ENCODE data around the gene COL4A6.

The COL4A6 gene

DNA sequence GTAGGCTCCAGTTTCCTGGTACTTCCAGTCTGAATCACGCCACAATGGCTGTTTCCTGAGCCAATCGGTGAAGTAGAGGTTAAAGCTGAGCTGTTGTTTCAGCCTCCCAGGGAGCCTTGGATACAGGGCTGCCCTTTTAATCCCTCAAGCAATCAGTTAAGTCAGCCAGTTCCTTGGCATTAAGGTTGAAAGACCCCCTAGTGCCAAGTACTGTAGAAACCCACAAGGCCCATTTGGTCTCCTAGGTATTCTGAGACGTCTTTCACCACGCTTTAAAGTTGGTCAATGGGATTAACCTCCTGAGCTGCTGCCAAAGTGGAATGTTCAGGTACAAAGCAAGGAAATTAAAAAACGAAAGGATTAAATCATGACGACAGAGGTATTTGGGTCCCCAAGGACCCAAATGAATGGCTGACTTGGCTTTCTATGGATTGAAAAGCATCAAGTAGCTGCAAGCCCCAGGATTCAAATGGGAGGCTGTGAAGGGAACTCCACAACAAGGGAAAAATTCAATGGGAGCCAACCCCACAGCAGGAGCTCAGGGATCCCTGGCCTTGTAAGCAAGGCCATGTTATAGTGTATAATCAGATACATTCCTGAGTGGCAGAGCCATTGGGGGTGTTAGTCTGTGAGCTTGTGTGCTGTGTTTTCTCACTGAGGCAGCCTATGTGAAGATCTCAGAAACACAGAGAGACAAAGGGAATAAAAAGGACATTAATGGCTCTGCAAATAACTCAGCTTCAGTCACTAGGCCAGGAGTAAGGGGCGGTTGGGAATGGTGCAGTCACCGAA lies 260.7 kb downstream of the COL4A6 start:
- TF ChIP-seq TAF1 (IDR thresholded peaks at IDR 0.05; ENCODE audit: low read depth) (no peak), RAD21 (IDR thresholded peaks at IDR 0.05; ENCODE audit: low read depth) (no peak), CREB1 (IDR thresholded peaks at IDR 0.05; ENCODE audit: low read depth) (no peak), FOXM1 (IDR thresholded peaks at IDR 0.05; ENCODE audit: borderline replicate concordance, low read depth) (no peak), YY1 (IDR thresholded peaks at IDR 0.05; ENCODE audit: low read depth) (no peak), TCF12 (IDR thresholded peaks at IDR 0.05; ENCODE audit: low read depth) (no peak)
- TF ChIP-seq, protein P1, sequence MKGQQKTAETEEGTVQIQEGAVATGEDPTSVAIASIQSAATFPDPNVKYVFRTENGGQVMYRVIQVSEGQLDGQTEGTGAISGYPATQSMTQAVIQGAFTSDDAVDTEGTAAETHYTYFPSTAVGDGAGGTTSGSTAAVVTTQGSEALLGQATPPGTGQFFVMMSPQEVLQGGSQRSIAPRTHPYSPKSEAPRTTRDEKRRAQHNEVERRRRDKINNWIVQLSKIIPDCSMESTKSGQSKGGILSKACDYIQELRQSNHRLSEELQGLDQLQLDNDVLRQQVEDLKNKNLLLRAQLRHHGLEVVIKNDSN (IDR thresholded peaks at IDR 0.05), result no peak
- TF ChIP-seq, protein P2, sequence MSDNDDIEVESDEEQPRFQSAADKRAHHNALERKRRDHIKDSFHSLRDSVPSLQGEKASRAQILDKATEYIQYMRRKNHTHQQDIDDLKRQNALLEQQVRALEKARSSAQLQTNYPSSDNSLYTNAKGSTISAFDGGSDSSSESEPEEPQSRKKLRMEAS (IDR thresholded peaks at IDR 0.05), result no peak

DNA sequence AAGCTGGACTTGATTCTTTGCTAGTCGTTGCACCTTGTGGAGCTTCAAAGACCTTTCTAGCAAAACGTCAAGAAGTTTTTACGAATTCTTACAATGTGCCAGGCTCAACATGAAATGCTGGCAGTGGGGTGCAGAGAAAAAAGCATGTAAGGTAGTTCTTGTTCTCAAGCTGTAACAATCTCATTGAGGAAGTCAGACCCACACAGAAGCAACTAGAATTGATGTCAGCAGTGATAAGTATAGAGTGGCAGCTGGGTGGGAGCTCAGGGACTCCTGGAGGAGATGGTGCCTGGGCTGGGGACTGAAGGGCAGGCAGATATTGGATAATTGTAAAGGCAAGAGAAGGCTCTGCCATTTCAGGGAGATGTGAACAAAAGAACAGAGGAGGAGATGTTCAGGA lies 264.3 kb downstream of the COL4A6 start:
- TF ChIP-seq RAD21 (IDR thresholded peaks at IDR 0.05; ENCODE audit: low read depth) (no peak), CREB1 (IDR thresholded peaks at IDR 0.05; ENCODE audit: low read depth) (no peak), FOXM1 (IDR thresholded peaks at IDR 0.05; ENCODE audit: borderline replicate concordance, low read depth) (no peak), TEAD4 (IDR thresholded peaks at IDR 0.05) (no peak), TCF12 (IDR thresholded peaks at IDR 0.05; ENCODE audit: low read depth) (no peak), EP300 (IDR thresholded peaks at IDR 0.05; ENCODE audit: borderline replicate concordance) (no peak), CEBPB (IDR thresholded peaks at IDR 0.05) (no peak), TAF1 (IDR thresholded peaks at IDR 0.05; ENCODE audit: low read depth) (no peak), ZBTB7A (IDR thresholded peaks at IDR 0.05; ENCODE audit: low read depth) (no peak), EGR1 (IDR thresholded peaks at IDR 0.05) (no peak), YY1 (IDR thresholded peaks at IDR 0.05; ENCODE audit: low read depth) (no peak), NFIC (IDR thresholded peaks at IDR 0.05) (no peak)
- TF ChIP-seq, protein P3, sequence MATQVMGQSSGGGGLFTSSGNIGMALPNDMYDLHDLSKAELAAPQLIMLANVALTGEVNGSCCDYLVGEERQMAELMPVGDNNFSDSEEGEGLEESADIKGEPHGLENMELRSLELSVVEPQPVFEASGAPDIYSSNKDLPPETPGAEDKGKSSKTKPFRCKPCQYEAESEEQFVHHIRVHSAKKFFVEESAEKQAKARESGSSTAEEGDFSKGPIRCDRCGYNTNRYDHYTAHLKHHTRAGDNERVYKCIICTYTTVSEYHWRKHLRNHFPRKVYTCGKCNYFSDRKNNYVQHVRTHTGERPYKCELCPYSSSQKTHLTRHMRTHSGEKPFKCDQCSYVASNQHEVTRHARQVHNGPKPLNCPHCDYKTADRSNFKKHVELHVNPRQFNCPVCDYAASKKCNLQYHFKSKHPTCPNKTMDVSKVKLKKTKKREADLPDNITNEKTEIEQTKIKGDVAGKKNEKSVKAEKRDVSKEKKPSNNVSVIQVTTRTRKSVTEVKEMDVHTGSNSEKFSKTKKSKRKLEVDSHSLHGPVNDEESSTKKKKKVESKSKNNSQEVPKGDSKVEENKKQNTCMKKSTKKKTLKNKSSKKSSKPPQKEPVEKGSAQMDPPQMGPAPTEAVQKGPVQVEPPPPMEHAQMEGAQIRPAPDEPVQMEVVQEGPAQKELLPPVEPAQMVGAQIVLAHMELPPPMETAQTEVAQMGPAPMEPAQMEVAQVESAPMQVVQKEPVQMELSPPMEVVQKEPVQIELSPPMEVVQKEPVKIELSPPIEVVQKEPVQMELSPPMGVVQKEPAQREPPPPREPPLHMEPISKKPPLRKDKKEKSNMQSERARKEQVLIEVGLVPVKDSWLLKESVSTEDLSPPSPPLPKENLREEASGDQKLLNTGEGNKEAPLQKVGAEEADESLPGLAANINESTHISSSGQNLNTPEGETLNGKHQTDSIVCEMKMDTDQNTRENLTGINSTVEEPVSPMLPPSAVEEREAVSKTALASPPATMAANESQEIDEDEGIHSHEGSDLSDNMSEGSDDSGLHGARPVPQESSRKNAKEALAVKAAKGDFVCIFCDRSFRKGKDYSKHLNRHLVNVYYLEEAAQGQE (IDR thresholded peaks at IDR 0.05; ENCODE audit: low read depth), result no peak
- TF ChIP-seq, protein P2 (IDR thresholded peaks at IDR 0.05), result no peak
- TF ChIP-seq, protein P1 (IDR thresholded peaks at IDR 0.05), result no peak

DNA sequence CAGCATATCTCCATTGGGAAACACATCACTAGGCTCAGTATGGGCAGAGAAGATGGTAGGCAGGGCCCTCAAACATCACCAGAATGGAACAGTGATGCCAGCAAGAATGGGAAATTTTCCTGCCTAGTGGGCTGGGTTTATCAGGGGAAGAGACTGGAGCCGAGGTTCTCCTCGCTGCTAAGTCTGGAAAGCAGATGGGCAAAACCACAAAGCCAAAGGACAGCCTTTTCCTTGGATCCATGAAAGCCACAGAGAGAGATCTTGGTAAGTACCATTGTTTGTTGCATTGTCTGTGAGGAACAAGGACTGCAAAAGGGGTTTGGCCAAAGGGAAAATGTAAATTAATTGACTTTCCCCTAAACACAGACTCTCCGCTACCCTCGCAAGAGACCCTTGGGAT lies 266.6 kb downstream of the COL4A6 start:
- TF ChIP-seq CREB1 (IDR thresholded peaks at IDR 0.05; ENCODE audit: low read depth), result no peak
- TF ChIP-seq FOXM1 (IDR thresholded peaks at IDR 0.05; ENCODE audit: borderline replicate concordance, low read depth), result no peak
- no peak for TF ChIP-seq EGR1 (IDR thresholded peaks at IDR 0.05)
- TF ChIP-seq TEAD4 (IDR thresholded peaks at IDR 0.05), result no peak
- TF ChIP-seq, protein P3 (IDR thresholded peaks at IDR 0.05; ENCODE audit: low read depth), result no peak
- no peak for TF ChIP-seq ZBTB7A (IDR thresholded peaks at IDR 0.05; ENCODE audit: low read depth)
- no peak for TF ChIP-seq RAD21 (IDR thresholded peaks at IDR 0.05; ENCODE audit: low read depth)
- no peak for TF ChIP-seq NFIC (IDR thresholded peaks at IDR 0.05)
- TF ChIP-seq, protein P2 (IDR thresholded peaks at IDR 0.05), result no peak
- TF ChIP-seq TAF1 (IDR thresholded peaks at IDR 0.05; ENCODE audit: low read depth), result no peak
- TF ChIP-seq CEBPB (IDR thresholded peaks at IDR 0.05), result no peak

DNA sequence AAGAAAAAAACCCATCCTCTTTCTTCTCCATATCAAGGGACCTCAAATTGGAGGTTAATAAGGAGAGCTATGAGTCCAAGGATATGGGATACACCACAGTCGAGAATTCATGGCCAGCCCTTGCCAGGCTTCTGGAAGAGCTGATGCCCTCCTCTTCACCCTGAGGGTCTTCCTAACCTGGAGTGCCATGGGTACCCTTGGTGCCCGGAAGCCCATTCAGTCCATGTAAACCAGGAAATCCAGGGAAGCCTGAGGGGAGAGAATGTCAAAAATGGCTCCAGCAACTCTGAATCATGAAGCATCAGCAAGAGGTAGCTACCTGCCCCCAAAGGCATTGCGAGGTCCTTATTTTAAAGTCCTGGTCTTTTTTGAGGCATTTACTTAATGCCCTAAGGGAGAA lies 268.5 kb downstream of the COL4A6 start:
- TF ChIP-seq RAD21 (IDR thresholded peaks at IDR 0.05; ENCODE audit: low read depth), result no peak
- TF ChIP-seq, protein P2 (IDR thresholded peaks at IDR 0.05), result no peak
- no peak for TF ChIP-seq ZBTB7A (IDR thresholded peaks at IDR 0.05; ENCODE audit: low read depth)
- TF ChIP-seq TCF12 (IDR thresholded peaks at IDR 0.05; ENCODE audit: low read depth), result no peak
- no peak for TF ChIP-seq TEAD4 (IDR thresholded peaks at IDR 0.05)
- no peak for TF ChIP-seq CEBPB (IDR thresholded peaks at IDR 0.05)
- TF ChIP-seq CREB1 (IDR thresholded peaks at IDR 0.05; ENCODE audit: low read depth), result no peak

DNA sequence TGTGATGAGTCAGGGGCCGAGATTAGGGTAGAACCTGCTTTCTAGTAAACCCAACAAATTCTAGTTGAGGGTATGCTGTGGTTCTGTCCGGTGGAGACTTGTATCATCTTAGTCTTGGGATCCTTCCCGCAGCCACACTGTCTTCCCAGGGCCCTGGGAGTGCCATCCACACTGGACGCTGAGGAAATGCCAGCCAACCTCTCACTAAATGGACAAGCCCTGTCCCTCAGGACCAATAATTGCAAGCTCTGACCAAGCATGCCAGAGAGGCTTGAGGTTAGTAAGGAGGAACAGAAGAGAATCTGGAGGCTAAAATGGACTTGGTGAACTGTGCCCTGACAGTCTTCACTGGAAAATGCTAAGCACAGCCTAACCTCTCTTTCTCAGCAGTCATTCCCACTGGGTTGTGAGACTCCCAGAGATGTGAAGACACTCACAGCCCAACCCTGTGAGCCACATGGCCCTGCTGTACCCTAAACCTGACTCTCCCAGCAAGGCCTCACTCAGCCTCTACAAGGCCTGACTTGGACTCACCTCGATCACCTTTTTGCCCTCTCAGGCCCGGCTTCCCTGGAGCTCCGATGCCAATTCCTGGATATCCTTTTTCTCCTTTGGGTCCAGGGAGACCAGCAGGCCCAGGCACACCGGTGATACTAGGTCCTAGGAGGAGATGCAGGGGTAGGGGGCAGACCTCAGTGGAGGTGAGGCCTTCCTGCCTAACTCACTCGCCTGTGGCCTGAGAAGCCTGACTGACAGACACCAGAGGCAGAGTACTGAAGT lies 269.1 kb downstream of the COL4A6 start:
- TF ChIP-seq CEBPB (IDR thresholded peaks at IDR 0.05) (no peak), TEAD4 (IDR thresholded peaks at IDR 0.05) (no peak), CREB1 (IDR thresholded peaks at IDR 0.05; ENCODE audit: low read depth) (no peak), ZBTB7A (IDR thresholded peaks at IDR 0.05; ENCODE audit: low read depth) (no peak), RAD21 (IDR thresholded peaks at IDR 0.05; ENCODE audit: low read depth) (no peak), FOXM1 (IDR thresholded peaks at IDR 0.05; ENCODE audit: borderline replicate concordance, low read depth) (no peak), TAF1 (IDR thresholded peaks at IDR 0.05; ENCODE audit: low read depth) (no peak), EP300 (IDR thresholded peaks at IDR 0.05; ENCODE audit: borderline replicate concordance) (no peak), EGR1 (IDR thresholded peaks at IDR 0.05) (no peak), NFIC (IDR thresholded peaks at IDR 0.05) (no peak), TCF12 (IDR thresholded peaks at IDR 0.05; ENCODE audit: low read depth) (no peak), YY1 (IDR thresholded peaks at IDR 0.05; ENCODE audit: low read depth) (no peak)
- TF ChIP-seq, protein P3 (IDR thresholded peaks at IDR 0.05; ENCODE audit: low read depth), result no peak
- TF ChIP-seq, protein P2 (IDR thresholded peaks at IDR 0.05), result no peak
- TF ChIP-seq, protein P1 (IDR thresholded peaks at IDR 0.05), result no peak

All from Ishikawa (cell line).